Testis (tissue), 3 donors: ENCODE data around the gene LMNTD2. TPM values are rescaled to one million over a fixed set of nuclear protein-coding genes. Genes with fewer than 3 reads are reported as not detected.

ENCODE experiments used
- DNase-seq: peaks from one replicate; pipeline ENCODE4 v3.0.0-alpha.2; 2019
- H3K27ac ChIP-seq, 2 donors: fragments of 200-600 bp; sonication (generic); one replicate each; pipeline ENCODE4 v1.5.1; 2019
- H3K27me3 ChIP-seq: fragments of 200-600 bp; sonication (generic); one replicate; pipeline ENCODE4 v1.5.1; 2019
- H3K36me3 ChIP-seq: fragments of 200-600 bp; sonication (generic); one replicate; pipeline ENCODE4 v1.5.1; 2017; ENCODE audit warnings: low read depth; ENCODE audit errors: missing control alignments
- H3K4me1 ChIP-seq: fragments of 200-600 bp; sonication (generic); one replicate; pipeline ENCODE4 v1.5.1; 2019
- H3K4me3 ChIP-seq, 2 donors: fragments of 200-600 bp; sonication (generic); one replicate each; pipeline ENCODE4 v1.5.1; 2017 to 2019
- H3K9me3 ChIP-seq: fragments of 200-600 bp; sonication (generic); one replicate; pipeline ENCODE4 v1.5.1; 2017
- POLR2A ChIP-seq: fragments of 450-650 bp; IDR thresholded peaks from one replicate; pipeline ENCODE4 v1.6.1; 2017; ENCODE audit warnings: antibody characterized with exemption, mild to moderate bottlenecking, moderate library complexity
- WGBS, 2 donors: methylation state at CpG; one replicate each; pipeline ENCODE4 v1.1.5; 2018; 5-methylcytosine and 5-hydroxymethylcytosine counted together
- intact Hi-C: fragments of 100-400 bp; cut with DNase I; formaldehyde crosslinking; loops from one replicate; pipeline ENCODE4 v1.15.1; 2023; ENCODE audit warnings: low total_unique reads
- polyA plus RNA-seq: library from polyadenylated mRNA; stranded (reverse); fragments of 350-450 nt; fragmentation: Illumina TruSeq; extraction: RNeasy Lipid Tissue Mini Kit (QIAGEN cat#74804); gene quantifications from one replicate; pipeline ENCODE4 v1.2.3, GENCODE V29; 2014; ENCODE audit warnings: low read depth, low replicate concordance; ENCODE audit not compliant: insufficient read depth
- total RNA-seq, 2 donors: library from RNA; depleted of rRNA; stranded (reverse); fragments of >200 nt; gene quantifications; one replicate each; pipeline ENCODE4 v1.2.3, GENCODE V29; 2016
- TF ChIP-seq, protein P1 (sequence below), 3 experiments: fragments of 450-650 bp in 2 of 3; fragments of 200-600 bp in 1 of 3; sonication (generic) in 1 of 3; IDR thresholded peaks; one replicate each; pipeline ENCODE4 v1.5.1; 2016 to 2019; ENCODE audit warnings: antibody characterized with exemption in 3 of 3, mild to moderate bottlenecking in 2 of 3, moderate library complexity in 1 of 3

The LMNTD2 gene
- total and polyA plus RNA-seq, 3 donors from 2014 or later, result 26.1 to 59.9 (median 29.2) TPM

DNA sequence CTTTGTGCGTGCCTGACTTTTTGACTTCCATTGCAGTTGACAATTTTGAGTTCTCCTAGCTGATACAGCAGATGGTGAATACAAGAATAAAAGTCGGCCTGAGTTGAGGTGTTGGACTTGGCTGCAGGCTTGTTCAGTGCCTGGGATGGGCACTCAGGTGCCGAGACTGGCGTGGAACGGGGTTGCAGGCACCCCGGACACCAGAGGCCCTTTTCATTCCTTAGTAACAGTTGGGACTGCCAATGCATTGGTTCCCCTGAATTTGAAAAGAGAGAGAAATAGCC is 17.0 kb upstream of the LMNTD2 start:
- Histone ChIP-seq H3K36me3 (no peaks in the 10 kb centered on the region), H3K9me3 (no peaks in the 10 kb centered on the region), H3K4me3 (peak overlapping the region; percentile 80 to 86), H3K4me1 (peaks cover 51% of the 10 kb centered on the region), H3K27me3 (no peaks in the 10 kb centered on the region), H3K27ac (no peak overlapping the region)
- intact Hi-C loops, result no loop called here
- TF ChIP-seq POLR2A, result no peak
- TF ChIP-seq, protein P1, sequence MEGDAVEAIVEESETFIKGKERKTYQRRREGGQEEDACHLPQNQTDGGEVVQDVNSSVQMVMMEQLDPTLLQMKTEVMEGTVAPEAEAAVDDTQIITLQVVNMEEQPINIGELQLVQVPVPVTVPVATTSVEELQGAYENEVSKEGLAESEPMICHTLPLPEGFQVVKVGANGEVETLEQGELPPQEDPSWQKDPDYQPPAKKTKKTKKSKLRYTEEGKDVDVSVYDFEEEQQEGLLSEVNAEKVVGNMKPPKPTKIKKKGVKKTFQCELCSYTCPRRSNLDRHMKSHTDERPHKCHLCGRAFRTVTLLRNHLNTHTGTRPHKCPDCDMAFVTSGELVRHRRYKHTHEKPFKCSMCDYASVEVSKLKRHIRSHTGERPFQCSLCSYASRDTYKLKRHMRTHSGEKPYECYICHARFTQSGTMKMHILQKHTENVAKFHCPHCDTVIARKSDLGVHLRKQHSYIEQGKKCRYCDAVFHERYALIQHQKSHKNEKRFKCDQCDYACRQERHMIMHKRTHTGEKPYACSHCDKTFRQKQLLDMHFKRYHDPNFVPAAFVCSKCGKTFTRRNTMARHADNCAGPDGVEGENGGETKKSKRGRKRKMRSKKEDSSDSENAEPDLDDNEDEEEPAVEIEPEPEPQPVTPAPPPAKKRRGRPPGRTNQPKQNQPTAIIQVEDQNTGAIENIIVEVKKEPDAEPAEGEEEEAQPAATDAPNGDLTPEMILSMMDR (IDR thresholded peaks at IDR 0.05), result no peak
- 29 to 34% methylated on average over 6 of the region's 6 CpGs for WGBS, 2 donors
- DNase-seq, result no peak

DNA sequence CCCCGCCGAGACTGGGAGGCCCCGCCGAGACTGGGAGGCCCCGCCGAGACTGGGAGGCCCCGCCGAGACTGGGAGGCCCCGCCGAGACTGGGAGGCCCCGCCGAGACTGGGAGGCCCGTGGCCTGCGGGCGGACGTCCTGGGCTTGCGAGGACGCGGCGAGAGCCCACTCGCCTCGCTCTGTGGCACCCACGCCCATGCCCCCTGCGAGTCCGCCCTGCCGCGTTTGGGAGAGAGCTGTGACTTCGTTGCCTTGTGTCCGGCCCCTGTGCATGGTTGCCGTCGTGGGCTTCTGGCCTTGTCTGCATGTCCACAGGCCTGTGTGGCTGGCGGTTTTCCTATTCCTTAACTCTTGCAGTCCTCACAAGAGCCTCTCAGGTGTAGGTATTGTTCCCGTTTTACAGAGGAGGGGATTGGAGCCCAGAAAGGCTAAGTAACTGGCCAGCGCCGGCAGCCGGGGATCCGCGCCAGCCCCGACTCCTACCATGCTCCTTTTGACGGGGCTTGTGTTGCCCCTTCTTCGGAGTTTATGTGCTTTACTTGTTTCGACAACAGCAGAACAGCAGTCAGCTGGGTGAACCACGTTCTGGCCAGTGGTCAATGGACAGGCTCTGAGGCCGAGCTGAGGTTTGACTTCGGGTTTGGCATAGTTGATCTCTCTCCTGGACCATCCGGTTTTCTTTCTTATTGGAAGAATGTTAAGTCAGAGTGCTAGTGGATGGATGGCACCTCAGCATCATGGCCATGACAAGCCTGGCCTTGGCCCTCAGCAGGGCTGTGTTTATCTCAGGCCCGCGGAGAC is 16.5 kb upstream of the LMNTD2 start:
- Histone ChIP-seq H3K36me3 (no peaks in the 10 kb centered on the region), H3K9me3 (no peaks in the 10 kb centered on the region), H3K4me1 (peaks cover 51% of the 10 kb centered on the region), H3K27ac (peak overlapping the region in 1 of 2 donors; percentile 92), H3K4me3 (peak overlapping the region; percentile 80 to 86), H3K27me3 (no peaks in the 10 kb centered on the region)
- no peak for DNase-seq
- 2 to 4% methylated on average over 19 to 36 of the region's 48 CpGs for WGBS, 2 donors
- intact Hi-C loops, result no loop called here
- no peak for TF ChIP-seq POLR2A
- TF ChIP-seq, protein P1 (IDR thresholded peaks at IDR 0.05), result no peak

DNA sequence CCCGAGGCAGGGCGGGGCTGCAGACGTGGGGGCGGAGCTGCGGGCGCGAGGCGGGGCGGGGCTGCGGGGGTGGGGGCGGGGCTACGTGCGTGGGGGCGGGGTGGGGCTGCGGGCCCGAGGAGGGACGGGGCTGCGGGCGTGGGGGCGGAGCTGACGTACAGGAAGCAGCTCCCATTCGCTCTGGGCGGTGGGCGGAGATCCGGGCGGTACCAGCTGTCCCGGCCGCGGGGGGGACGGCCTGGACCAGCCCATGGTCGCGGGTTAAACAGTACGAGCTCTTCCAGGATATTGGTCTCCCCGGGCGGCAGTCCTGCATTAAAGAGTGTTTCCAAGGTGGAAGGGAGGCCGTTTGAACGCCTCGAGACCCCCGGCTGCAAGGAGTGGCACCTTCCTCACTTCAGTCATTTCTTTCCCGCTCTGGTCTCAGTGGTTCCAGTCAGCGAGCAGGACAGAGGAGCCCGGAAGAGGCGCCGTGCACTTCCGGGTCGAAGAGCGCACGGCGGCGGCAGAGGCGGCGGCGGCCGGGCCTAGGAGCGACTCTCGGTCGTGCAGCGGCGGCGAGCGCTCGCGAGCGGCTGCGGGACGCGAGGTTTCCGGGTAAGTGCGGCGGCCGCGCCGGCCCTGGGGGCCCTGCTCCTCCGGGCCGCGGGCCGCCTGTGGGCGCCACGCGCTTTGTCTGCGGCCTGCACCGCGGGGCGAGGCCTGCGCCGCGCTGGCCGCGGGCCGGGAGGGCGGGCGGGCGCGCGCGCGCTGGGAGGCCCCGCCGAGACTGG is 15.6 kb upstream of the LMNTD2 start, which contains the start of gene PHRF1:
PHRF1 (plus strand) TSS at position 475 of the 773 bp plus-strand sequence. CDS start 5,043 bp downstream, outside the sequence.
- Histone ChIP-seq H3K4me3 (peak within 1 kb of the TSS; percentile 80 to 86), H3K27me3 (no peaks in the 10 kb centered on the region), H3K36me3 (no peaks in the 10 kb centered on the region), H3K27ac (peak within 1 kb of the TSS; percentile 92 to 97), H3K9me3 (no peaks in the 10 kb centered on the region), H3K4me1 (peaks cover 51% of the 10 kb centered on the region)
- intact Hi-C loops, result no loop called here
- 0% methylated on average over 21 to 42 of the region's 99 CpGs for WGBS, 2 donors
- peak; percentile 96 for DNase-seq
- TF ChIP-seq, protein P1 (IDR thresholded peaks at IDR 0.05), result peak in 1 of 3 experiments; percentile 11
- TF ChIP-seq POLR2A, result no peak

DNA sequence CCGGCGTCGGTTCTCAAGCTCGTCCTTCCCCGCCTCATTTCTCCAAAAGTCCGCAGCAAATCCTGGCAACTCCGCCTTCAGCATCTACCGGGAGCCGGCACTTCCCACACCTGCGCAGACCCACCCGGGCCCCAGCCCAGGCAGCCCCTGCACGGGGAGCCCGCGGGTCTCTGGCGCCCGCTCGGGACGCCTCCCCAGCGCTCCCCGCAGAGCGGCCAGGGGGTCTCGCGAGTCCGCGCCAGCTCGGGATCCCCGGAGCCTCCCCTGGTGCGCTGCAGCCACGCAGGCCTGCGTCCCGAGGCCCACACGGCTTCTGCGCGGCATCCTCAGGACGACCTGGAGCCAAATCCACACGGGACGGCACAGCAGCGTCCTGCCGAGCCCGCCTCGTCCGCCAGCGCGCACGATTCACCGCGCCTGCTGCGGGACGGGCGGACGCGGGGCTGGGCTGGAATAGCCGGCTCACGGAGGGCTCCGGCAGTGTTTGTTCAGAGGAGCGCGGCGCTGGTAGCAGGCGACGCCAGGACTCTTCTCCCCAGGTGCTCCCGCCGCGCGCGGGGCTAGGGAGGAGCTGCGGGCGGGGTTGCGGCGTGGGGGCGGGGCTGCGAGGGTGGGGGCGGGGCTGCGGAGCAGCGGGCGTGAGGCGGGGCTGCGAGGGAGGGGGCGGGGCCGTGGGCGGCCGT is 14.9 kb upstream of the LMNTD2 start:
- DNase-seq, result no peak
- peaks cover 51% of the 10 kb centered on the region for H3K4me1 ChIP-seq

More for the DNA sequence above, 14.9 kb upstream of the LMNTD2 start:
- Histone ChIP-seq H3K27me3 (no peaks in the 10 kb centered on the region), H3K4me3 (peak overlapping the region; percentile 72 to 83), H3K27ac (peak overlapping the region; percentile 75 to 82), H3K36me3 (no peaks in the 10 kb centered on the region), H3K9me3 (no peaks in the 10 kb centered on the region)
- intact Hi-C loops, result no loop called here
- TF ChIP-seq, protein P1 (IDR thresholded peaks at IDR 0.05), result no peak
- no peak for TF ChIP-seq POLR2A
- 0 to 2% methylated on average over 10 to 18 of the region's 81 CpGs for WGBS, 2 donors
